A549 (cell line): ENCODE data around the gene SMIM33.

Source experiments
- CHD2 ChIP-seq: fragments of 150-350 bp; IDR thresholded peaks from 2 replicates; pipeline ENCODE4 v1.6.1; 2014; ENCODE audit warnings: low read length; ENCODE audit not compliant: partially characterized antibody
- EP300 ChIP-seq, 2 experiments: fragments of >200 bp; sonication (Bioruptor Twin); formaldehyde crosslinking; IDR thresholded peaks; 2 replicates in 1 of 2; 3 replicates in 1 of 2; pipeline ENCODE4 v1.6.1; 2016 to 2017
- TF ChIP-seq, protein P1 (sequence below): fragments of >200 bp; sonication (Bioruptor Twin); formaldehyde crosslinking; IDR thresholded peaks from 3 replicates; pipeline ENCODE4 v1.6.1; 2016
- TF ChIP-seq, protein P2 (sequence below): fragments of >200 bp; sonication (Bioruptor Twin); formaldehyde crosslinking; IDR thresholded peaks from 3 replicates; pipeline ENCODE4 v1.5.1; 2016

DNA sequence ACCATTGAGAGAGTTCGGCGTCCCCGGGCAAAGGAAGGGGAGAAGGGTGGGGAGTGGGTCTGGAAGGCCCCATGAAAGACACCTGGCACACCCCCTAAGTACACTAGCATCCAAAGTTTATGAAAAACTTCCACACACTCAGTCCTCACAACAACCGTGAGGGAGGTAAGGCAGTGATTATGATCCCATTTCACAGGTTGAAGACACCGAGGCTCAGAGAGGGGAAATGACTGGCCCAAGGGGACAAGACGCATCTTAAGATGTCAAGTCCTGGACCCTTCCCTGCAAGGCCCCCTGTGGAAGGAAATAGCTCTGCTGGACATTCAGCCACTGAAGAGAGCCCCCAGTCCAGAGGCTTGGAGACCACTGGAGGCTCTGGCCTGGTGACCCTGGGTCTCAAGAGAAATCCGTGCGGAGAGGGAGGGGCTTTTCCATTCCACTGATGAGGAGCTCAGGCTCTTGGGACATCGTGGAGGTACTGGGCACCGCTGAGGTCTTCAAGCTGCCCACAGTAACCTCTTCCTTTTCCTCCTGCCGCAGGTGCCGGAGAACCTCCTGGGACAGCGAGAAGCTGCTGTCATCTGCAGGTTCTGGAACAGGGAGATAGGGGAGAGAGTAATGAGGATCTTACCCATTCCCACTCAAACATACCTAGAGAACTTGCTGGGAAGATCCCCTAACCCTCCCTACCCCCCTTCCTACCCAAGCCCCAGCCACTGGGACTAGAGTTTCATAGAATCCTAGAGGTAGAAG lies 5.2 kb downstream of the SMIM33 start:
- TF ChIP-seq CHD2 (no peak), EP300 (IDR thresholded peaks at IDR 0.05) (no peak)
- TF ChIP-seq, protein P1, sequence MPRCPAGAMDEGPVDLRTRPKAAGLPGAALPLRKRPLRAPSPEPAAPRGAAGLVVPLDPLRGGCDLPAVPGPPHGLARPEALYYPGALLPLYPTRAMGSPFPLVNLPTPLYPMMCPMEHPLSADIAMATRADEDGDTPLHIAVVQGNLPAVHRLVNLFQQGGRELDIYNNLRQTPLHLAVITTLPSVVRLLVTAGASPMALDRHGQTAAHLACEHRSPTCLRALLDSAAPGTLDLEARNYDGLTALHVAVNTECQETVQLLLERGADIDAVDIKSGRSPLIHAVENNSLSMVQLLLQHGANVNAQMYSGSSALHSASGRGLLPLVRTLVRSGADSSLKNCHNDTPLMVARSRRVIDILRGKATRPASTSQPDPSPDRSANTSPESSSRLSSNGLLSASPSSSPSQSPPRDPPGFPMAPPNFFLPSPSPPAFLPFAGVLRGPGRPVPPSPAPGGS: no peak
- TF ChIP-seq, protein P2, sequence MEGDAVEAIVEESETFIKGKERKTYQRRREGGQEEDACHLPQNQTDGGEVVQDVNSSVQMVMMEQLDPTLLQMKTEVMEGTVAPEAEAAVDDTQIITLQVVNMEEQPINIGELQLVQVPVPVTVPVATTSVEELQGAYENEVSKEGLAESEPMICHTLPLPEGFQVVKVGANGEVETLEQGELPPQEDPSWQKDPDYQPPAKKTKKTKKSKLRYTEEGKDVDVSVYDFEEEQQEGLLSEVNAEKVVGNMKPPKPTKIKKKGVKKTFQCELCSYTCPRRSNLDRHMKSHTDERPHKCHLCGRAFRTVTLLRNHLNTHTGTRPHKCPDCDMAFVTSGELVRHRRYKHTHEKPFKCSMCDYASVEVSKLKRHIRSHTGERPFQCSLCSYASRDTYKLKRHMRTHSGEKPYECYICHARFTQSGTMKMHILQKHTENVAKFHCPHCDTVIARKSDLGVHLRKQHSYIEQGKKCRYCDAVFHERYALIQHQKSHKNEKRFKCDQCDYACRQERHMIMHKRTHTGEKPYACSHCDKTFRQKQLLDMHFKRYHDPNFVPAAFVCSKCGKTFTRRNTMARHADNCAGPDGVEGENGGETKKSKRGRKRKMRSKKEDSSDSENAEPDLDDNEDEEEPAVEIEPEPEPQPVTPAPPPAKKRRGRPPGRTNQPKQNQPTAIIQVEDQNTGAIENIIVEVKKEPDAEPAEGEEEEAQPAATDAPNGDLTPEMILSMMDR: no peak
